Eye (tissue), 1 donor: ENCODE measurements around the gene DDX17.
A peak's percentile ranks its signal among the peaks of the same experiment; 100 is the strongest.
"Not testable (repeated sequence)": the region's sequence is repeated elsewhere in the genome, so short reads cannot be mapped to it uniquely, and the experiment has no call there.

Experiments
- DNase-seq: peaks from one replicate; pipeline ENCODE4 v3.0.0-alpha.2; 2015

DDX17 gene

DNA sequence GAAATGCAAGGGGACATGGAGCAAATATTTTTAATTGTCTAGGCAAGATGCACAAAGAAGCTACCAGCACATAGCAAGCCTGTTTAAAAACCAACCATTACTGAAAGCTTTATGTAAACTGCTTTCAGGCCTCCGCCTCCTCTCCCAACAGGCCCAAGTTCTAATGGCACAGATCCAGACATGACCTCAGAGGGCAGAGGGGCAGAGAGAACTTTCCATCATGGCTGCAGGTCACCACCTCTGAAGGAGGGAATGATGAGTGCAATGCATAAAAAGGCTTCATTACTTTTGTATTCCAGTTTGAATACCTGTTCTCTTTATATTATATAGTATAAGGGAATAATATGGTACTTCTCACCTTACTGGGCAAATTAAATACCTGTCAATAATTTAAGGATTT is 15.2 kb downstream of the DDX17 start:
- no peak for DNase-seq

DNA sequence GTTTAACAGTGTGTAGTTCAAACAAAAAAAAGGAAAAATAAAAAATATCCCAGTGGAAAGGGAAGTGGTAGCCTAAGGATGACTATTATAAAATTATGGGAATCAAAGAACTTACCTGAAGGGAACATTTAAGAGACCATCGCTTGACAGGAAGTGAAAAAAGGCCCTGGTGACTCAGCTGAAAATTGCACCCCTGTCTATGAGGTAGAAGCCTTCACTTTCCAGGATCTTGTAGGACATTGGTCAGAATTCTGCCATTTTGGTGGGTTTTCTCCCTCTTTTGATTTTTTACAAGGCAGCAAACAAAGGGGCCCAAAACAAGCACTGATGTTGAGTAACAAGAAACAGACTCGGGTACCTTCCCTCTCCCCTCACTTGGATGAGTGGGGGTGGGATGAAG is 15.6 kb downstream of the DDX17 start:
- no peak for DNase-seq

GRCh38 chr22:38489561-38490145 is 16.5 kb downstream of the DDX17 start:
- DNase-seq, result no peak

GRCh38 chr22:38489142-38489541 is 17.0 kb downstream of the DDX17 start:
- DNase-seq, result no peak

DNA sequence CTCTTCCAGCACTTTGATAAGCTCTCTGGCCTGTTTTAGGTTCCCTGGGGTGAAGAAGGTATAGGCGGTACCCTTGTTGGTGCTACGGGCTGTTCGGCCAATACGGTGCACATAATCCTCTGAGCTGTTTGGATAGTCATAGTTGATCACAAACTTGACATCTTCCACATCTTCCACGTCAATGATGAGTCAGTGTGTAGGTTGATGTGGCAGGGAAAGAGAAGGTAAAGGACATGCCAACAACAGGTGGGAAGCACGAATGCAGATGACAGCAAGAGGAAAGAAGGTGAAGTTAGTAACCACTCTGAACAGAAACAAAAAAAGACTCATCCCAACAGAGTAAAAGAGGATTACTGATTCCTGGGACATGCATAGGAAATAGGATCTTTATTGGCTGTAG is 18.2 kb downstream of the DDX17 start:
- DNase-seq, result no peak

- no peak for DNase-seq
Observed at GRCh38 chr22:38485783-38486182, 20.3 kb downstream of the DDX17 start.

- DNase-seq, result no peak
Observed at GRCh38 chr22:38484244-38484643, 21.9 kb downstream of the DDX17 start.

- DNase-seq, result no peak
Observed at GRCh38 chr22:38482662-38483308, 23.3 kb downstream of the DDX17 start.

GRCh38 chr22:38481871-38482332 is 24.2 kb downstream of the DDX17 start:
- DNase-seq, result no peak

- DNase-seq, result no peak
Observed at GRCh38 chr22:38481162-38481870, 24.8 kb downstream of the DDX17 start.

DNA sequence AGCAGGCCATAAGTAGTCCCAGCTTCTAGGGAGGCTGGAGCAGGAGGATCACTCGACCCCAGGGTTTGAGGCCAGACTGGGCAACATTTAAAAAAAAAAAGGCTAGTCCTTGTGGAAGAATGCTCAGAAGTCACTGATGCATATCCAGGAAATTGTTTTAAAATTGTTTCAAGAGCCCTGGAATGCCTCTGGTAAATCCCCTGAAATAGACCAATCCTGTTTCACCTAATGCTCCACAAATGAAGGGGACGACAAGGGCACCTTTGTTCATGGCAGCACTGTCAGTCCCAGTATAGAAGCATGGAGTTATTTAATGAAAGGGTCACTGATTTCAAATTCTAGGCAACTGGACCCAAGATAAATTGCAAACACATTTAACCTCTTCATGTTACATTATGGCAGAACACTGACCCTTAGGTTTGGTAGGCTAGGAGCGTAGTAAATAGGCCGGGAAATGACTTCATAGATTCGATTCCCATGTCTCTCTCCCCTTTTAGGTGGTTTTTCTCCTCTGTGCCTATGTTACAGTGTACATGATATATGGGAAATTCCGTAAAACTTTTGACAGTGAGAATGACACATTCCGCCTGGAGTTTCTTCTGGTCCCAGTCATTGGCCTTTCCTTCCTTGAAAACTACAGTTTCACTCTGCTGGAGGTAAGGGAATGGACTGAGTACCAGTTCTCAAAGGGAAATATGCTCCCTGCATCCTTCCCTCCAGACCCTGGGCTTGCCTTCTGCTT is 26.8 kb downstream of the DDX17 start:
- no peak for DNase-seq

DNA sequence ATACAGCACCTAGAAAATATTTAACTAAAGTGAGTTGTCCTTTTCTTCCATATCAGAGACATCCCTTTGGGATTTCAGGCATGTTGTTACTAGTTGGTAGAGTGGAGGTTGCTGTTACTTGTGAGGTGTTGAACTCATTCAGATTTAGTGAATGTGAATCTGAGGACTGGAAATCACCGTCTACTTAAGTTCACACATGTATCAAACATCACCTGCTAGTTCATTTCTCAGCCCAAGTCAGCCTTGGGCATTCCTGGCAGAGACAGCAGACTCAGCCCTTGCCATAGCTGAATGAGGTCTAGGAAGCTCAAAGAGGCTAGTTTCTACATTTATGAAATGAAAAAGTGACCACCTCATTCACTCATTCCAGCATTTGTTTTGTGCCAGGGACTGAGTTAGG is 28.5 kb downstream of the DDX17 start:
- DNase-seq, result no peak

- no peak for DNase-seq
Observed at GRCh38 chr22:38474003-38474607, 32.0 kb downstream of the DDX17 start.

DNA sequence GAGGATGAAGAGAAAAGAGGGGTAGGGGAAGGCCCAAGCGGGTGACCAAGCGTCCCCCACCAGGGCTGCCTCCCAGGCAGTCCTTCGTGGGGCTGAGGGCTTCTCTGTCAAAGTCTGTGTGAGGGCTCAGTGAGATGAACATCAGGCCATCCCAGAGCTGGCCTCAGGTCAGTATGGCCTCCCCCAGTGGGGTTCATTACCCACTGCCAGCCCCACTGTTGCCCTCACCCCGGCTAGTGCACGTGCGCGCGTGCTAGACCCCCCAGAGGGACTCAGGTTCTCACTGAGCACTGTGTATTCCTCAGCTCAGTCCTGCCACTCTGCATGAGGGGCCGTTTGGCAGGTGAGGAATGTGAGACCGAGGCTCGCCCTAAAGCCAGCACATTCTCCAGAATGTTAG is 34.9 kb downstream of the DDX17 start:
- DNase-seq, result no peak

DNA sequence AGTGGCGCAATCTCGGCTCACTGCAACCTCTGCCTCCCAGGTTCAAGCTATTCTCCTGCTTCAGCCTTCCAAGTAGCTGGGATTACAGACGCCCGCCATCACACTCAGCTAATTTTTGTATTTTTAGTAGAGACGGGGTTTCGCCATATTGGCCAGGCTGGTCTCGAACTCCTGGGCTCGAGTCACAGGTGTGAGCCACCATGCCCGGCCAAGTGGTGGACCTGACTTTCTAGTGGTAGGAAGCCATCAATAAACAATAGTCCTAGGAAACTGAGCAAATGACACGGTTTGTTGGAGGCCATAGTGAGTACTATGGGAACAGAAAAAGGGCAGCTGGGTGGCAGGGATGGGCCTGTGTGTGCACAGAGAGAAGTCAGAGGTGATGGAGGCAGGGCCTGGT is 35.9 kb downstream of the DDX17 start:
- not testable (repeated sequence) for DNase-seq

GRCh38 chr22:38469306-38469781 is 36.8 kb downstream of the DDX17 start:
- DNase-seq, result no peak

- DNase-seq, result no peak
Observed at GRCh38 chr22:38468443-38469305, 37.4 kb downstream of the DDX17 start.

DNA sequence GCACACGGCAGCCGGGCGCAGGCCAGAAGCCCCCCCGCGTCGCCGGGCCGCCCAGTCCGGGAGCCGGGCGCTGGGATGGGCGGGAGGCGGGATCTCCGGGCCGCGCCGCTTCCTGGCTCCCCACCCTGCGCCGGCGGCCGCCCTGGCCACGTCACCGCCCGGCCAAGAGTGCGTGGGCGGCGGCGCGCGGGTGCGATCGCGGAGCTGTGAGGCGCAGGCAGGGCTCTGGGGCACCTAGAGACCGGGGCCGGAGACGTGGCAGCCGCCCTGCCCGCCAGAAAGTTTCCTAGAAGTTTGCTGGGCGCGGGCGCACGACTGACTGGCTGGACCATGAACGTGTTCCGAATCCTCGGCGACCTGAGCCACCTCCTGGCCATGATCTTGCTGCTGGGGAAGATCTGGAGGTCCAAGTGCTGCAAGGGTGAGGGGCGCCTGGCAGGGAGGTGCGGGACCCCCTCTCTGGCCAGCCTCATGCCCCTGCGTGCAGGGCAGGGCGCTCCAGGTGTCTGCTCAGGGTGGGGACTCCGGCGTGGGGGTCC is 38.1 kb downstream of the DDX17 start, which contains the start of gene KDELR3:
KDELR3 (plus strand) TSS at position 193 of the 539 bp plus-strand sequence; CDS start at position 331, 138 bp downstream.
- DNase-seq, result peak; percentile 62

GRCh38 chr22:38467438-38467903 is 38.6 kb downstream of the DDX17 start:
- DNase-seq, result no peak

- no peak for DNase-seq
Observed at GRCh38 chr22:38465673-38466490, 40.2 kb downstream of the DDX17 start.
